ENCODE data around the gene SCAMP1.

DNA sequence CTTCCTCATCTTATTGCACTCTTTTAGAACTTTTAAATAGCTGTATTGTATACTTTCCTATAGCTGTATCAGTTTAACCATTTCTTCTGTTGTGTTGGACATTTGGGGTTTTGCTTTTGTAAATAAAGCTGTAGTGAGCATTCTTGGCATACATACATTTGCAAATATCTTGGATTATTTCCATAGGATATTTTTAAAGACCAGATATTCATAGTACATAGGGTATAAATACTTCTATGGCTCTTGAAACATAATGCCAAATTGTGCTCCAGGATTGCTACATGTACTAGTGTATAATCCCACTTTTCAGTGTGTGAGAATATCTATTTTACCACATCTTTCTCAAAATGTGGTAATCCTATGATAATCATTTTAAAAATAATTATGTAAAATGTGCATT is 51.2 kb downstream of the SCAMP1 start:
- no peak for TF ChIP-seq EZH2phosphoT487 (conservative IDR thresholded peaks at IDR 0.05; ENCODE audit: low read length)
- TF ChIP-seq, protein P1, sequence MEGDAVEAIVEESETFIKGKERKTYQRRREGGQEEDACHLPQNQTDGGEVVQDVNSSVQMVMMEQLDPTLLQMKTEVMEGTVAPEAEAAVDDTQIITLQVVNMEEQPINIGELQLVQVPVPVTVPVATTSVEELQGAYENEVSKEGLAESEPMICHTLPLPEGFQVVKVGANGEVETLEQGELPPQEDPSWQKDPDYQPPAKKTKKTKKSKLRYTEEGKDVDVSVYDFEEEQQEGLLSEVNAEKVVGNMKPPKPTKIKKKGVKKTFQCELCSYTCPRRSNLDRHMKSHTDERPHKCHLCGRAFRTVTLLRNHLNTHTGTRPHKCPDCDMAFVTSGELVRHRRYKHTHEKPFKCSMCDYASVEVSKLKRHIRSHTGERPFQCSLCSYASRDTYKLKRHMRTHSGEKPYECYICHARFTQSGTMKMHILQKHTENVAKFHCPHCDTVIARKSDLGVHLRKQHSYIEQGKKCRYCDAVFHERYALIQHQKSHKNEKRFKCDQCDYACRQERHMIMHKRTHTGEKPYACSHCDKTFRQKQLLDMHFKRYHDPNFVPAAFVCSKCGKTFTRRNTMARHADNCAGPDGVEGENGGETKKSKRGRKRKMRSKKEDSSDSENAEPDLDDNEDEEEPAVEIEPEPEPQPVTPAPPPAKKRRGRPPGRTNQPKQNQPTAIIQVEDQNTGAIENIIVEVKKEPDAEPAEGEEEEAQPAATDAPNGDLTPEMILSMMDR (IDR thresholded peaks at IDR 0.05; ENCODE audit: insufficient read depth, low read length, poor library complexity, severe bottlenecking): no peak
